Nephron (organoid): ENCODE measurements around the gene FAM174B.
A peak's percentile ranks its signal among the peaks of the same experiment; 100 is the strongest.

Experiments used
- H3K27ac Mint-ChIP-seq, 3 experiments: 2 replicates each; pipeline ENCODE4 v1.8.0; 2020; ENCODE audit warnings: mixed read lengths in 3 of 3, mild to moderate bottlenecking in 2 of 3, moderate library complexity in 1 of 3
- H3K27me3 Mint-ChIP-seq: 2 replicates; pipeline ENCODE4 v1.8.0; 2021; ENCODE audit warnings: low read depth, mild to moderate bottlenecking, moderate library complexity, mixed read lengths
- H3K36me3 Mint-ChIP-seq: 2 replicates; pipeline ENCODE4 v1.8.0; 2020; ENCODE audit warnings: low read depth, mixed read lengths
- H3K4me1 Mint-ChIP-seq: 2 replicates; pipeline ENCODE4 v1.8.0; 2020; ENCODE audit warnings: mixed read lengths
- H3K4me3 Mint-ChIP-seq, 3 experiments: 2 replicates each; pipeline ENCODE4 v1.8.0; 2020; ENCODE audit warnings: mild to moderate bottlenecking in 3 of 3, mixed read lengths in 3 of 3, moderate library complexity in 2 of 3
- H3K9me3 Mint-ChIP-seq: 2 replicates; pipeline ENCODE4 v1.8.0; 2020; ENCODE audit warnings: mixed read lengths
- TF ChIP-seq, protein P1 (sequence below), 3 experiments: fragments of 200-600 bp; sonication (generic); IDR thresholded peaks; one replicate each; pipeline ENCODE4 v1.5.0; 2021; ENCODE audit warnings: antibody characterized with exemption in 3 of 3; ENCODE audit not compliant: unreplicated experiment in 3 of 3

FAM174B gene

DNA sequence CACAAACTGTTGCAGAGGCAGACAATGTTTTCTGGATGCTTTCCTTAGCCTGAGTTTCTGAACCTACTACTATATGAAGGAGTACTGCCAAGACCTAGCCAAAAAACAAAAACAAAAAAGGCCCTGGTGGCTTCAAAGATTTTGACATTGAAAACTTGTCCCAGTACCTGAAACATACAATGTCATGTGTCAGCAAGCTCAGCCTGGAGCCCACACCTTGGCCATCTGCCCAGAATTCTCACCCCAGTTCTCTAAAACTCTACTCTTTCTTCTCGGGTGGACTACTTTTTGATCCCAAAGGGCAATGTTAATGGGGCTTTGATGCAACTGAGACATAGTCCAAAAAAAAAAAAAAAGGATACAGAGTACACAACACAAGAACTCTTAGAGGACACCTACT, 81.4 kb downstream of the FAM174B start:
- TF ChIP-seq, protein P1, sequence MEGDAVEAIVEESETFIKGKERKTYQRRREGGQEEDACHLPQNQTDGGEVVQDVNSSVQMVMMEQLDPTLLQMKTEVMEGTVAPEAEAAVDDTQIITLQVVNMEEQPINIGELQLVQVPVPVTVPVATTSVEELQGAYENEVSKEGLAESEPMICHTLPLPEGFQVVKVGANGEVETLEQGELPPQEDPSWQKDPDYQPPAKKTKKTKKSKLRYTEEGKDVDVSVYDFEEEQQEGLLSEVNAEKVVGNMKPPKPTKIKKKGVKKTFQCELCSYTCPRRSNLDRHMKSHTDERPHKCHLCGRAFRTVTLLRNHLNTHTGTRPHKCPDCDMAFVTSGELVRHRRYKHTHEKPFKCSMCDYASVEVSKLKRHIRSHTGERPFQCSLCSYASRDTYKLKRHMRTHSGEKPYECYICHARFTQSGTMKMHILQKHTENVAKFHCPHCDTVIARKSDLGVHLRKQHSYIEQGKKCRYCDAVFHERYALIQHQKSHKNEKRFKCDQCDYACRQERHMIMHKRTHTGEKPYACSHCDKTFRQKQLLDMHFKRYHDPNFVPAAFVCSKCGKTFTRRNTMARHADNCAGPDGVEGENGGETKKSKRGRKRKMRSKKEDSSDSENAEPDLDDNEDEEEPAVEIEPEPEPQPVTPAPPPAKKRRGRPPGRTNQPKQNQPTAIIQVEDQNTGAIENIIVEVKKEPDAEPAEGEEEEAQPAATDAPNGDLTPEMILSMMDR (IDR thresholded peaks at IDR 0.05; ENCODE audit: unreplicated experiment in 3 of 3) = no peak
- Mint-ChIP-seq H3K36me3 (no peaks in the 10 kb centered on the region), H3K9me3 (peaks cover 2% of the 10 kb centered on the region), H3K4me1 (peaks cover 61% of the 10 kb centered on the region), H3K27ac (no peak overlapping the region), H3K27me3 (peaks cover 3% of the 10 kb centered on the region), H3K4me3 (no peak overlapping the region)

DNA sequence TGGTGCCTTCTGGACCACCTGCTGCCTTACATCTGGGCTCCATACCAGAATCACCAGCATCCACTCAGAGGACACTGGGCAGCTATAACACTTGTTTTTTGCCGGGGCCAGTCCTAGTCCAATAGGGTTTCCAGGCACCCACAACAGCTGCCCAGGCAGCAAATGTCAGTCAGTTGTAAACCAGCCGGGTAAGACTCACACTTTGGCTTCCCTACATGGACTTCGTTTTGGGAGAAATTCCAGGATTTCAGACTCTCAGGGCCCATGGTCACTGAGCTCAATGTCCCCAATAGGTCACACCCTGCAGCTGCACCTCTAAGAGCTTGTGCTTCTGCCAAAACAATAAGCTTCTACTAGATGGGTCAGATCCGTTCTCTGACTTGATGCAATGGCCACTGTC, 83.8 kb downstream of the FAM174B start:
- Mint-ChIP-seq H3K4me1 (peaks cover 50% of the 10 kb centered on the region), H3K4me3 (peak overlapping the region in 1 of 3 experiments; percentile 47), H3K27ac (no peak overlapping the region), H3K36me3 (no peaks in the 10 kb centered on the region), H3K9me3 (peaks cover 4% of the 10 kb centered on the region), H3K27me3 (peaks cover 3% of the 10 kb centered on the region)
- TF ChIP-seq, protein P1 (IDR thresholded peaks at IDR 0.05; ENCODE audit: unreplicated experiment in 3 of 3) = no peak

DNA sequence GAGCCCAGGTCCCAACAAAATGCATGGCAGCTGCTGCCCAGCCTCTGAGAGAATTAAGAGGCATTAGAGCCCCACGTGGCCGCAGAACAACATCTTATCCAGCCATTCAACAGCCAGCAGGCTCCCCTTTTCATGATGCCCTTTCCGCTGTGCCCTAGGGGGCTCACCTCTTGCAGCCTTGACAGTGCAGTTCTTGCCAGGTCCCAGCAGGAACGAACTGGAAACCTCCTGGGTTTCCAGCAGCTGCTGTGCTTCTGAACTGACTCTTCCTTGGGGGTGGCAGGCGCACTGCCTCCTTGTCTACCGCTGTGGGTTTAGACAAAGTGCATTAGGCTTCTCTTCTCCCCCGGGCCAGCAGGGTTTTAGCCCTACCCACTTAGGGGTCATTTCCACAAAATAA, 85.2 kb downstream of the FAM174B start:
- Mint-ChIP-seq H3K4me1 (peaks cover 50% of the 10 kb centered on the region), H3K27ac (peak overlapping the region in 1 of 3 experiments; percentile 3), H3K27me3 (no peaks in the 10 kb centered on the region), H3K36me3 (no peaks in the 10 kb centered on the region), H3K4me3 (peak overlapping the region in 1 of 3 experiments; percentile 64), H3K9me3 (peaks cover 6% of the 10 kb centered on the region)
- TF ChIP-seq, protein P1 (IDR thresholded peaks at IDR 0.05; ENCODE audit: unreplicated experiment in 3 of 3) = no peak

DNA sequence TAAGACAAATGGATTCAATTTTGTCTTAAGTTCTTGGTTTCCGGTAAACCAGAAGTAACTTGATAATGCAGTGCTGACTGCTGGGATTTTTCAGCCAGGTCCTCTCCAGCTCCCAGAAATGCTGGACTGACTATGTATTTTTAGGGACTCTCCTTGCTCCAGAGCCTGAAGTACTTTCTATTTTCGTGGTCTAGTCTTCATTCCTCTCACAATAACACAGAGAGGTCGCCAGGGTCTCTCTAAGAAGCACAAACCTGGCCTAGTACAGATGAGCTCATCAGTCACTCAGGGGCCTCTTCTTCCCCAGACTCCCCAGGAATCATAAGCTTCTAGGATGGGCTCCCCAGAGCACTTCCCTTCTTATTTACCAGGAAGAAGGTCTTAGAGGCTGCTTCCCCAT, 85.8 kb downstream of the FAM174B start:
- TF ChIP-seq, protein P1 (IDR thresholded peaks at IDR 0.05; ENCODE audit: unreplicated experiment in 3 of 3) = no peak
- no peaks in the 10 kb centered on the region for H3K27me3 Mint-ChIP-seq
- no peaks in the 10 kb centered on the region for H3K36me3 Mint-ChIP-seq
- H3K4me3 Mint-ChIP-seq = peak overlapping the region in 1 of 3 experiments; percentile 64
- H3K4me1 Mint-ChIP-seq = peaks cover 53% of the 10 kb centered on the region
- H3K9me3 Mint-ChIP-seq = peaks cover 9% of the 10 kb centered on the region
- peak overlapping the region in 1 of 3 experiments; percentile 3 for H3K27ac Mint-ChIP-seq
